ENCODE data around the gene SERPINE2. TPM values are rescaled to one million over a fixed set of nuclear protein-coding genes. Genes with fewer than 3 reads are reported as not detected.

The SERPINE2 gene
- total RNA-seq, 1 experiment from 2014 or later = 93.3 TPM

GRCh38 chr2:224034017-224034416 is 5.1 kb downstream of the SERPINE2 start:
- Histone ChIP-seq H3K9me3 (ENCODE audit: control insufficient read depth in 1 of 2, insufficient read depth in 1 of 2, low read depth in 1 of 2, low read length in 2 of 2) (no peaks in the 10 kb centered on the region), H3K36me3 (ENCODE audit: control insufficient read depth in 1 of 2, insufficient read depth in 2 of 2, low read length in 2 of 2) (peaks cover 0 to 3% of the 10 kb centered on the region in 2 experiments; a peak in 1 of 4 replicates), H2AFZ (ENCODE audit: low read depth, low read length, poor library complexity, severe bottlenecking) (no peak overlapping the region), H3K27me3 (ENCODE audit: insufficient read depth, low read length) (no peaks in the 10 kb centered on the region), H3K79me2 (ENCODE audit: insufficient read depth, low read length) (peaks cover 37% of the 10 kb centered on the region), H3K9me2 (ENCODE audit: insufficient read depth) (no peaks in the 10 kb centered on the region), H3K27ac (ENCODE audit: low read depth, low read length) (no peak overlapping the region), H3K9ac (ENCODE audit: low read length) (no peak overlapping the region), H3K4me1 (ENCODE audit: control insufficient read depth in 1 of 2, insufficient read depth in 2 of 2, low read length in 2 of 2) (peaks cover 7 to 11% of the 10 kb centered on the region in 2 experiments; a peak in 3 of 4 replicates), H3K4me3 (replicated peaks in 1 of 2; ENCODE audit: low read depth in 1 of 2, low read length in 2 of 2) (no peak overlapping the region), H3K4me2 (ENCODE audit: low read length) (no peak overlapping the region), H4K20me1 (ENCODE audit: insufficient read depth) (no peaks in the 10 kb centered on the region)
- POLR2A ChIA-PET = no interaction called here
- BruUV-seq (replicated peaks) = no TSS peak
- ATAC-seq (no peak), DNase-seq (ENCODE audit: low read depth, low spot score) (no peak)
- no peak for TF ChIP-seq CBX3 (IDR thresholded peaks at IDR 0.05; ENCODE audit: low read depth)
- TF ChIP-seq, protein P1, sequence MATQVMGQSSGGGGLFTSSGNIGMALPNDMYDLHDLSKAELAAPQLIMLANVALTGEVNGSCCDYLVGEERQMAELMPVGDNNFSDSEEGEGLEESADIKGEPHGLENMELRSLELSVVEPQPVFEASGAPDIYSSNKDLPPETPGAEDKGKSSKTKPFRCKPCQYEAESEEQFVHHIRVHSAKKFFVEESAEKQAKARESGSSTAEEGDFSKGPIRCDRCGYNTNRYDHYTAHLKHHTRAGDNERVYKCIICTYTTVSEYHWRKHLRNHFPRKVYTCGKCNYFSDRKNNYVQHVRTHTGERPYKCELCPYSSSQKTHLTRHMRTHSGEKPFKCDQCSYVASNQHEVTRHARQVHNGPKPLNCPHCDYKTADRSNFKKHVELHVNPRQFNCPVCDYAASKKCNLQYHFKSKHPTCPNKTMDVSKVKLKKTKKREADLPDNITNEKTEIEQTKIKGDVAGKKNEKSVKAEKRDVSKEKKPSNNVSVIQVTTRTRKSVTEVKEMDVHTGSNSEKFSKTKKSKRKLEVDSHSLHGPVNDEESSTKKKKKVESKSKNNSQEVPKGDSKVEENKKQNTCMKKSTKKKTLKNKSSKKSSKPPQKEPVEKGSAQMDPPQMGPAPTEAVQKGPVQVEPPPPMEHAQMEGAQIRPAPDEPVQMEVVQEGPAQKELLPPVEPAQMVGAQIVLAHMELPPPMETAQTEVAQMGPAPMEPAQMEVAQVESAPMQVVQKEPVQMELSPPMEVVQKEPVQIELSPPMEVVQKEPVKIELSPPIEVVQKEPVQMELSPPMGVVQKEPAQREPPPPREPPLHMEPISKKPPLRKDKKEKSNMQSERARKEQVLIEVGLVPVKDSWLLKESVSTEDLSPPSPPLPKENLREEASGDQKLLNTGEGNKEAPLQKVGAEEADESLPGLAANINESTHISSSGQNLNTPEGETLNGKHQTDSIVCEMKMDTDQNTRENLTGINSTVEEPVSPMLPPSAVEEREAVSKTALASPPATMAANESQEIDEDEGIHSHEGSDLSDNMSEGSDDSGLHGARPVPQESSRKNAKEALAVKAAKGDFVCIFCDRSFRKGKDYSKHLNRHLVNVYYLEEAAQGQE (IDR thresholded peaks at IDR 0.05; ENCODE audit: low read depth) = no peak
- TF ChIP-seq POLR2AphosphoS5 (IDR thresholded peaks at IDR 0.05; ENCODE audit: low read depth, low read length) = no peak
- no peak for TF ChIP-seq RAD21 (IDR thresholded peaks at IDR 0.05; ENCODE audit: low read depth)
- TF ChIP-seq, protein P2, sequence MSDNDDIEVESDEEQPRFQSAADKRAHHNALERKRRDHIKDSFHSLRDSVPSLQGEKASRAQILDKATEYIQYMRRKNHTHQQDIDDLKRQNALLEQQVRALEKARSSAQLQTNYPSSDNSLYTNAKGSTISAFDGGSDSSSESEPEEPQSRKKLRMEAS (IDR thresholded peaks at IDR 0.05) = no peak
- TF ChIP-seq POLR2A (IDR thresholded peaks at IDR 0.05; ENCODE audit: borderline replicate concordance, extremely low read depth, insufficient read depth, insufficient read length) = no peak
- CTCF ChIA-PET = no interaction called here
- RAD21 ChIA-PET (ENCODE audit: low non-redundant PET in 1 of 2, low total read pairs in 2 of 2, uncharacterized antibody in 2 of 2, unreplicated experiment in 2 of 2) = no interaction called here
- intact Hi-C loops (cut with micrococcal nuclease) = no loop called here

DNA sequence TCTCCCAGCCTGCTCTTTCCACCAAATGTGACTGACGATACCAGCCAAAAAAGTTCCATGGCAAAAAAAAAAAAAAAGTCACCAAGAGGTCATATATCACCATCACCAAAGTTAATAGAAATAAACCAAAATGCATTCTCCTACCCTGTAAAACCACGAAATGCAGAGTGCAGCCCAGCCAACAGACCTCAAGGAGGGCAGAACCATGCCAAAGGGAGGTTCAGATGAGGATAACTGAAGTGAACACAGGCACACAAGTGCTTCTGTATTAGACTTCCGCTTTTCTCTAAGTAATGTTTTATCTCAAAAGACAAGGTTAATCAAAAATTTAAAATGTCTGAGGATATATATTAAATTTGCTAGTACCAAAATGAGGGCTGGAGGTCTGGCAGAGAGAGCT is 5.5 kb downstream of the SERPINE2 start:
- RAD21 ChIA-PET (ENCODE audit: low non-redundant PET in 1 of 2, low total read pairs in 2 of 2, uncharacterized antibody in 2 of 2, unreplicated experiment in 2 of 2) = no interaction called here
- H3K79me2 ChIP-seq (ENCODE audit: insufficient read depth, low read length) = peaks cover 37% of the 10 kb centered on the region
- no TSS peak for BruUV-seq (replicated peaks)
- TF ChIP-seq, protein P3, sequence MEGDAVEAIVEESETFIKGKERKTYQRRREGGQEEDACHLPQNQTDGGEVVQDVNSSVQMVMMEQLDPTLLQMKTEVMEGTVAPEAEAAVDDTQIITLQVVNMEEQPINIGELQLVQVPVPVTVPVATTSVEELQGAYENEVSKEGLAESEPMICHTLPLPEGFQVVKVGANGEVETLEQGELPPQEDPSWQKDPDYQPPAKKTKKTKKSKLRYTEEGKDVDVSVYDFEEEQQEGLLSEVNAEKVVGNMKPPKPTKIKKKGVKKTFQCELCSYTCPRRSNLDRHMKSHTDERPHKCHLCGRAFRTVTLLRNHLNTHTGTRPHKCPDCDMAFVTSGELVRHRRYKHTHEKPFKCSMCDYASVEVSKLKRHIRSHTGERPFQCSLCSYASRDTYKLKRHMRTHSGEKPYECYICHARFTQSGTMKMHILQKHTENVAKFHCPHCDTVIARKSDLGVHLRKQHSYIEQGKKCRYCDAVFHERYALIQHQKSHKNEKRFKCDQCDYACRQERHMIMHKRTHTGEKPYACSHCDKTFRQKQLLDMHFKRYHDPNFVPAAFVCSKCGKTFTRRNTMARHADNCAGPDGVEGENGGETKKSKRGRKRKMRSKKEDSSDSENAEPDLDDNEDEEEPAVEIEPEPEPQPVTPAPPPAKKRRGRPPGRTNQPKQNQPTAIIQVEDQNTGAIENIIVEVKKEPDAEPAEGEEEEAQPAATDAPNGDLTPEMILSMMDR (IDR thresholded peaks at IDR 0.05 in 2 of 3, conservative IDR thresholded peaks at IDR 0.05 in 1 of 3; ENCODE audit: borderline replicate concordance in 1 of 3, insufficient read depth in 1 of 3, low read depth in 2 of 3, low read length in 2 of 3) = no peak
- TF ChIP-seq, protein P2 (IDR thresholded peaks at IDR 0.05) = no peak
- TF ChIP-seq, protein P1 (IDR thresholded peaks at IDR 0.05; ENCODE audit: low read depth) = no peak
- no peak for TF ChIP-seq FOSL1 (IDR thresholded peaks at IDR 0.05; ENCODE audit: low read depth)
- no peak for TF ChIP-seq POLR2A (IDR thresholded peaks at IDR 0.05; ENCODE audit: borderline replicate concordance, extremely low read depth, insufficient read depth, insufficient read length)

More for the DNA sequence above, 5.5 kb downstream of the SERPINE2 start:
- ChIA-PET CTCF (no interaction called here), POLR2A (no interaction called here)
- DNase-seq (ENCODE audit: low read depth, low spot score) = no peak
- Histone ChIP-seq H3K4me1 (ENCODE audit: control insufficient read depth in 1 of 2, insufficient read depth in 2 of 2, low read length in 2 of 2) (peaks cover 7 to 11% of the 10 kb centered on the region in 2 experiments; a peak in 3 of 4 replicates), H3K9me2 (ENCODE audit: insufficient read depth) (no peaks in the 10 kb centered on the region), H3K9me3 (ENCODE audit: control insufficient read depth in 1 of 2, insufficient read depth in 1 of 2, low read depth in 1 of 2, low read length in 2 of 2) (no peaks in the 10 kb centered on the region), H3K36me3 (ENCODE audit: control insufficient read depth in 1 of 2, insufficient read depth in 2 of 2, low read length in 2 of 2) (peaks cover 0 to 3% of the 10 kb centered on the region in 2 experiments; a peak in 1 of 4 replicates), H3K27me3 (ENCODE audit: insufficient read depth, low read length) (no peaks in the 10 kb centered on the region), H3K27ac (ENCODE audit: low read depth, low read length) (no peak overlapping the region), H4K20me1 (ENCODE audit: insufficient read depth) (no peaks in the 10 kb centered on the region), H2AFZ (ENCODE audit: low read depth, low read length, poor library complexity, severe bottlenecking) (no peak overlapping the region), H3K4me3 (replicated peaks in 1 of 2; ENCODE audit: low read depth in 1 of 2, low read length in 2 of 2) (no peak overlapping the region), H3K9ac (ENCODE audit: low read length) (no peak overlapping the region), H3K4me2 (ENCODE audit: low read length) (no peak overlapping the region)
- intact Hi-C loops (cut with micrococcal nuclease) = no loop called here
- ATAC-seq = no peak

All from HCT116 (cell line).